Activated naive CD8-positive, alpha-beta T cell treated with anti-CD3 and anti-CD28 coated beads for 36 hours (primary cell): ENCODE results near the gene SLC35A3. TPM values are rescaled to one million over a fixed set of nuclear protein-coding genes. Genes with fewer than 3 reads are reported as not detected.
A peak's percentile ranks its signal among the peaks of the same experiment; 100 is the strongest.

ENCODE experiments used
- DNase-seq: peaks from one replicate; pipeline ENCODE4 v3.0.0; 2021
- H3K27ac Mint-ChIP-seq: one replicate; pipeline ENCODE4 v1.8.0; 2022; ENCODE audit warnings: mild to moderate bottlenecking, moderate library complexity, mixed read lengths
- H3K27me3 Mint-ChIP-seq: one replicate; pipeline ENCODE4 v1.8.0; 2022; ENCODE audit warnings: mild to moderate bottlenecking, mixed read lengths
- H3K36me3 Mint-ChIP-seq: one replicate; pipeline ENCODE4 v1.8.0; 2021; ENCODE audit warnings: mild to moderate bottlenecking, mixed read lengths
- H3K4me1 Mint-ChIP-seq: one replicate; pipeline ENCODE4 v1.8.0; 2021; ENCODE audit warnings: mixed read lengths
- H3K4me3 Mint-ChIP-seq: one replicate; pipeline ENCODE4 v1.8.0; 2022; ENCODE audit warnings: mild to moderate bottlenecking, moderate library complexity, mixed read lengths
- H3K9me3 Mint-ChIP-seq: one replicate; pipeline ENCODE4 v1.8.0; 2022; ENCODE audit warnings: mixed read lengths
- total RNA-seq, 2 experiments: library from RNA; stranded (reverse); gene quantifications; one replicate each; pipeline ENCODE4 v1.2.3, GENCODE V29; 2021

SLC35A3 gene
- total RNA-seq, 2 experiments from 2014 or later, result 14.0 to 15.8 TPM

DNA sequence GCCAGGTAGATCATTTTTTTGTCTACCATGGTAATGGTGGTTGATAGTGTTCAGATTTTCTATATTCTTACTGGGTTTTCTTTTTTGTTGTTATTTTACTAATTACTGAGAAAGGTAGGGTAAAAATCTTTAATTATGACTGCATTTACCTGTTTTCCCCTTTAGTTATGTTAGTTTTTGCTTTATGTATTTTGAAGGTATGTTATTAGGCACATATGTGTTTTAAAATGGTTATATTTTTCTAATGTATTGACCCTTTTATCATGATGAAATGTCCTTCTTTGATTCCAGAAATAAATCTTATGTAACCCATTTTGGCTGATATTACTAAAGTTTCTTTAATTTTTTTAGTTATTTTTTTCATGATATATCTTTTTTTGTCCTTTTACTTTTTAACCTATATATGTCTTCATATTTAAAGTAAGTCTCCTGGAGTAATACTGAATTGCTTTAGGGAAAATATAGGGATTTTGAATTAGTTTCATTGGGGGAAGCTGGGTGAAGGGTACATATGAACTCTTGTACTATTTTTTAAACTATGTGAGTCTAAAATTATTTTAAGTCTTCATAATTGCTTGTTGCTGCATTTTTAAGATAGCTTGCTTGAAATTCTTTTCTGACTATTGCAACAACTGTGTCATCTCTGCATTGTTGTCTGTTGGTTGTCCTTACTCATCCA is 22.4 kb downstream of the SLC35A3 start:
- Mint-ChIP-seq H3K27ac (no peak overlapping the region), H3K27me3 (no peaks in the 10 kb centered on the region), H3K4me1 (peaks cover 2% of the 10 kb centered on the region), H3K9me3 (peaks cover 5% of the 10 kb centered on the region), H3K4me3 (no peak overlapping the region), H3K36me3 (peaks cover 52% of the 10 kb centered on the region)
- DNase-seq, result no peak

DNA sequence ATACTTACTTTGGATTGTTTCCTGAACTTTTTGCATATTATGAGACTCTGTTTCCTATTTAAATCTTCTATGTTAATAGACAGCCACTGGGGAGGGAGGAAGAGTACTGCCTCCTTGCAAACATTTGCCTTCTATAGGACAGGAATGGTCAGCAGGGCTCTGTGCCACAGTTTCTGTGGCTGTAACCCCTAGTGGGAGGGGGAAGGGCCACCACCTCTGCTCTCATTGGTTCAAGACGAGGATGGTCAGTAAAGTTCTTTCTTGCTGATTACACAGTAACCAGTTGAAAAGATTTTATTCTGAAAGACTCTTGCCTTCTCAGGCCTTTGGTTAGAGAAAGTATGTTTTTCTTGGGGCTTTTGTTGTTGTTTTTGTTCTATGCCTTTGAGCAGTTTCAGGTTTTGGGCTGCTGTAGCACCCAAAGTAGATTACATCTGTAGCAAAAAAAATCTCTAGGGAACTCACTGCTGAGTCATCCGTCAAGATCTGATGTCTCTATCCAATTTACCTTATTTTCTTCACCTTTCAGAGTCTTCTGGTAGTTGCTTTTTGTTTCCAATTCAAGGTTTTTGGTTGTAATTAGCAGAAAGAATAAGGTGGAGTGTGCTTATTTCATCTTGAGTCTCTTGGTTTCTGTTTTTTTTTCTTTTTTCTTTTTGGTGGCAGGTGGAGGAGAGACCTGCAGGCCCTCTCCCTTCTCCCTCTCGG is 23.1 kb downstream of the SLC35A3 start:
- Mint-ChIP-seq H3K27me3 (no peaks in the 10 kb centered on the region), H3K36me3 (peaks cover 52% of the 10 kb centered on the region), H3K4me3 (no peak overlapping the region), H3K9me3 (peaks cover 5% of the 10 kb centered on the region), H3K27ac (no peak overlapping the region), H3K4me1 (peaks cover 2% of the 10 kb centered on the region)
- no peak for DNase-seq

DNA sequence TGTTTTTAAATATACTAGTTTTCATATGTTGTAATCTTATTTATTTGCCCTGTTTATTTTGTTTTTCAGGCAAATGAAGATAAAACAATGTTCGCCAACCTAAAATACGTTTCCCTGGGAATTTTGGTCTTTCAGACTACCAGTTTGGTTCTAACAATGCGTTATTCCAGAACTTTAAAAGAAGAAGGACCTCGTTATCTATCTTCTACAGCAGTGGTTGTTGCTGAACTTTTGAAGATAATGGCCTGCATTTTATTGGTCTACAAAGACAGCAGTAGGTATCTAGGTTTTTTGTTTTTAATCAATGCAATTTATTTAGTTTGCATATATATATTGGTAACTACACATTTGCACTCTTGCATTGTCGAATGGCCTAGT is 23.7 kb downstream of the SLC35A3 start:
- Mint-ChIP-seq H3K27ac (no peak overlapping the region), H3K4me3 (no peak overlapping the region), H3K4me1 (peaks cover 2% of the 10 kb centered on the region), H3K9me3 (peaks cover 5% of the 10 kb centered on the region), H3K36me3 (peaks cover 52% of the 10 kb centered on the region), H3K27me3 (no peaks in the 10 kb centered on the region)
- no peak for DNase-seq

DNA sequence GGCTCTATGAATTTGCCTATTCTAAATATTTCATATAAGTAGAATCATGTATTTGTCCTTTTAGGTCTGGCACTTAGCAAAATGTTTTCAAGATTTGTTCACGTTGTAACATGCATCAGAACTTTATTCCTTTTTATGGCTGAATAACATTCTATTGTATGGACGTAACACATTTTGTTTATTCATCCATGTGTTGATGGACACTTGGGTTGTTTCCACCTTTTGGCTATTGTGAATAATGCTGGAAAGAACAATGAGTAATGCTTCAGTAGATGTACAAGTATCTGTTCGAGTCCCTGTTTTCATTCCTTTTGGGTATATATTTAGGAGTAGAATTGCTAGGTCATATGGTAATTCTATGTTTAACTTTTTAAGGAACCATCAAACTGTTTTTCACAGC is 24.7 kb downstream of the SLC35A3 start:
- DNase-seq, result no peak
- no peaks in the 10 kb centered on the region for H3K27me3 Mint-ChIP-seq
- H3K36me3 Mint-ChIP-seq, result peaks cover 52% of the 10 kb centered on the region
- no peak overlapping the region for H3K4me3 Mint-ChIP-seq
- no peak overlapping the region for H3K27ac Mint-ChIP-seq
- peaks cover 2% of the 10 kb centered on the region for H3K4me1 Mint-ChIP-seq
- H3K9me3 Mint-ChIP-seq, result peaks cover 5% of the 10 kb centered on the region

DNA sequence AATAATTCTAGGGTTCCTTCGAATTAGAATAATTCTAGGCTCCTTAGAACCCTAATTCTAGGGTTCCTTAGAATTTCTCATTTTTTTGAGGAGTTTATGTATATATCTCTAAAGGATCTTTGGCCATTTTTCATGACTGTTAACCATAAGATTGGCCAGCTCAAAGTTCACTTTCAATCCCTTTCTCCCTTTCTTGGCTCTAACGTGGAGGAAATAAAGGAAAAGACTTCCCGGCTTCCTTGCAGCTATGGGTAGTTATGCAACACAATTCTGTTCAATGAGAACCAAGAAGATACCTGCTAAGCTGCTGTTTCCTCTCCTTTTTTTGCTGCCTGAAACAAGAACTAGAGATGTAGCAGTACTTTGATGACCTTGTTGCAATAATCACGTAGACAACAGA is 27.2 kb downstream of the SLC35A3 start:
- Mint-ChIP-seq H3K9me3 (peaks cover 2% of the 10 kb centered on the region), H3K27me3 (no peaks in the 10 kb centered on the region), H3K36me3 (peaks cover 49% of the 10 kb centered on the region), H3K4me1 (peaks cover 3% of the 10 kb centered on the region), H3K27ac (no peak overlapping the region), H3K4me3 (no peak overlapping the region)
- DNase-seq, result no peak

DNA sequence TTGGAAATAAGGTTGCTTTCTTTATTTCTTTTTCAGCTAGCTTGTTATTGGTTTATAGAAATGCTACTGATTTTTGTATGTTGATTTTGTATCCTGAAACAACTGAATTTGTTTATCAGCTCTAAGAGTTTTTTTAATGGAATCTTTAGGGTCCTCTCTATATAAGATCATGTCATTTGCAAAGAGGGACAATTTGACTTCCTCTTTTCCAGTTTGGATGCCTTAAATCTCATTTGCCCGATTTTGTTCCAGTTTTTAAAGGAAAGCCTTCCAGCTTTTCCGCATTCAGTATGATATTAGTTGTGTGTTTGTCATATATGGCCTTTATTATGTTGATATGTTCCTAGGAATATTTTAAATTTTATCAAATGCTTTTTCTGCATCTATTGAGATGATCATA is 31.7 kb downstream of the SLC35A3 start:
- H3K4me1 Mint-ChIP-seq, result peaks cover 4% of the 10 kb centered on the region
- DNase-seq, result no peak
- no peak overlapping the region for H3K4me3 Mint-ChIP-seq
- H3K27ac Mint-ChIP-seq, result no peak overlapping the region
- peaks cover 54% of the 10 kb centered on the region for H3K36me3 Mint-ChIP-seq
- H3K9me3 Mint-ChIP-seq, result peaks cover 16% of the 10 kb centered on the region
- H3K27me3 Mint-ChIP-seq, result no peaks in the 10 kb centered on the region

DNA sequence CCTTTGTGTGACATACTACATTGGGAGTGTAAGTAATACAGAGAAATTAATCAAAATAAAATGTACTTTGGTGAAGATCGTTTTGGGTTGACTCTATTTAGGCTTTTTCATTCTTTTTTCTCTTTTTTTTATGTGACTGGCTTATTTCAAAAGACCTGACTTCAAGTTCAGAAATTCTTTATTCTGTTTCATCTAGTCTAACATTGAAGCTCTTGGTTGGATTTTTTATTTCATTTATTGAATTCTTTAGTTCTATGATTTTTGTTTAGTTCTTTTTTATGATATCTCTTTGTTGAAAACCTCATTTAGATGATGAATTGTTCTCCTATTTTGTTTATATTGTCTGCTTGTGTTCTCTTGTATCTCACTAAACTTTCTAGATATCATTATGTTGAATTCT is 35.6 kb downstream of the SLC35A3 start:
- Mint-ChIP-seq H3K27ac (no peak overlapping the region), H3K9me3 (peaks cover 16% of the 10 kb centered on the region), H3K4me3 (no peak overlapping the region), H3K4me1 (peaks cover 4% of the 10 kb centered on the region), H3K36me3 (peaks cover 53% of the 10 kb centered on the region), H3K27me3 (no peaks in the 10 kb centered on the region)
- no peak for DNase-seq

DNA sequence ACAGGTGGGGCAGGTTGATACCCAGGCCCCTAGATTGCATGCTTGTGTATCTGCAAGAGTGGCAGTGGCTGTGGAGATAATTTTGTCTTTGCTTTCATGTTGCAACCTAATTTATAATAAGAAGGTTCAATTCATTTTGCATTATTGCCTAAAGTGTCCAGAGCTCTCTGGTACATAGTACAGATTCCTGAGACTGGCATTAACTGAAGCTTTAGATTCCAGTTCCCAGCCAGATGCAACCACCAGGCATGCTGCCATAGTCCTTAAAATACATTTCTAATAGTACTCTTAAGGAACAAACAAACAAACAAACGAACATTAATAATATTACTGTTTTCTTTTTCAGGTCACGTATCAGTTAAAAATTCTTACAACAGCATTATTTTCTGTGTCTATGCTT is 36.9 kb downstream of the SLC35A3 start:
- peaks cover 4% of the 10 kb centered on the region for H3K4me1 Mint-ChIP-seq
- peaks cover 42% of the 10 kb centered on the region for H3K36me3 Mint-ChIP-seq
- no peak overlapping the region for H3K27ac Mint-ChIP-seq
- no peak for DNase-seq
- no peak overlapping the region for H3K4me3 Mint-ChIP-seq
- peaks cover 16% of the 10 kb centered on the region for H3K9me3 Mint-ChIP-seq
- H3K27me3 Mint-ChIP-seq, result no peaks in the 10 kb centered on the region

DNA sequence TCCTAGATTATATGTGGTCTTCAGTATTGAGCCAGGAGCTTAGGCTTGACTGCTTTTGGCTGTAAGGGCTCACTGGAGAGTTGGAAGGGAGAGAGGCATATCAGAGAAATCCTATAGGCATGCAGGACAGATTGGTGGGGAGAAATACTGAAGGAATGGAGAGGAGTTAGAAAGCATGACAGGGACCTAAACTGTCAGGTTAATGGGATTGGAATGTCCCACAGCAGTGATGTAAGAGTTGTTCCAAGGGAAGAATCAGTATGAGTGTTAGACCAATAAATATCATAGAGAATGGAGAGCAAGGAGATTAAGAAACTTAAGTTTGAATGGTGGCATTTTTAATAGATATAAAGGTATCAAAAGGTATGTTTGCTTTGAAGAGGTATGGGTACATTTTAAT is 39.7 kb downstream of the SLC35A3 start:
- no peaks in the 10 kb centered on the region for H3K27me3 Mint-ChIP-seq
- peaks cover 10% of the 10 kb centered on the region for H3K9me3 Mint-ChIP-seq
- H3K4me1 Mint-ChIP-seq, result no peaks in the 10 kb centered on the region
- H3K27ac Mint-ChIP-seq, result no peak overlapping the region
- DNase-seq, result no peak
- no peak overlapping the region for H3K4me3 Mint-ChIP-seq
- peaks cover 18% of the 10 kb centered on the region for H3K36me3 Mint-ChIP-seq

DNA sequence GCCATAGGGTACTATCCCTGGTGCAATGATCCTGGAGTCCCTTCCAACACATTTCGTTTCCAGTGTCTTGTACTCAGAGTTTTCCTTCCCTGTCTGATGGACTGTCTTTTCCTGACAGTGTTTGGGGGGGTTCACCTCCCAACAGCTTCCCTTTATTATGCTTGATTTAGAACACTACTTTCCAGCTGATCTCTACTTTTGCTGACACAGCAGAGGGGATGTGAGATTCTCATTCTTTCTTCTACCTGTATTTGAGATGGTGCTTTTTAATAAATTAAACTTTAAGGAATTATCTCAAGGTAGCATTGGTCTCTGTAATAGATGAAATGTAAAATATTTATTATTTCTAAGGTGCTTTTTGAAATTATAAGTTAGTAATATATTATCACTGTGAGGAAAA is 41.0 kb downstream of the SLC35A3 start:
- Mint-ChIP-seq H3K36me3 (peaks cover 8% of the 10 kb centered on the region), H3K9me3 (peaks cover under 1% of the 10 kb centered on the region), H3K4me3 (no peak overlapping the region), H3K27me3 (no peaks in the 10 kb centered on the region), H3K4me1 (no peaks in the 10 kb centered on the region), H3K27ac (no peak overlapping the region)
- DNase-seq, result no peak

DNA sequence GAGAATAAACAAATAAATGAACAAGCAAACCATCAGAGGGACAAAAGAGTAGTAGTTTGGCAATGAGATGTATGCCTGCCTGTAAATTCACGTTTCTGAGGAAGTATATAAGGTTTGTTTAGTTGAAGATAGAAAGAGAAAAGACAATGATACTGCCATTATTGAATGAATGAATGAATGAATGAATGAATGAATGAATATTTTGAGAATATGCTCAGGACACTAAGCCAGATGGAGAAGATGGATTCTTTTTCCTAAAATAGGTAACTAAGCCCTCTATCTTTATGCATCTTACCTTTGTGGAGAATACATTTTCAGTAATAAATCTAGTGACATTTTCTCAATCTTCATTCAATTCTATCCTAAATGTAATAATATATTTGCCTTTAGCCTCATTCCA is 49.4 kb downstream of the SLC35A3 start:
- no peaks in the 10 kb centered on the region for H3K9me3 Mint-ChIP-seq
- H3K27me3 Mint-ChIP-seq, result no peaks in the 10 kb centered on the region
- H3K4me3 Mint-ChIP-seq, result no peak overlapping the region
- DNase-seq, result no peak
- no peak overlapping the region for H3K27ac Mint-ChIP-seq
- H3K36me3 Mint-ChIP-seq, result peaks cover 8% of the 10 kb centered on the region
- no peaks in the 10 kb centered on the region for H3K4me1 Mint-ChIP-seq

DNA sequence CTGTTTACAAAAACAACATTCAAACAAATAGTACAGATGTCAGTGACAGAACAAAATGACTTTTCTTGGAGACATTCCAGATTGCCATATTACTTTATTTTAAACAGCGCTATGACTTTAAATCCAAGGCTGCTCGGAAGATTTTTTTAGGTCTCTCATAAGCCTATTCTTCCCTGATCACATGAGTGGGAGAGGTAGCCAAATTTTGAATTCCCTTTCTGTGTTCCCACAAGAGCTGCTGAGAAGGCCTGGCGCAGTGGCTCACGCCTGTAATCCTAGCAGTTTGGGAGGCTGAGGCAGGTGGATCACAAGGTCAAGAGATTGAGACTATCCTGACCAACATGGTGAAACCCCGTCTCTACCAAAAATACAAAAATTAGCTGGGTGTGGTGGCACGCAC is 53.7 kb downstream of the SLC35A3 start:
- Mint-ChIP-seq H3K4me1 (peaks cover 2% of the 10 kb centered on the region), H3K9me3 (no peaks in the 10 kb centered on the region), H3K27me3 (no peaks in the 10 kb centered on the region), H3K27ac (no peak overlapping the region), H3K4me3 (no peak overlapping the region), H3K36me3 (peaks cover 11% of the 10 kb centered on the region)
- no peak for DNase-seq

DNA sequence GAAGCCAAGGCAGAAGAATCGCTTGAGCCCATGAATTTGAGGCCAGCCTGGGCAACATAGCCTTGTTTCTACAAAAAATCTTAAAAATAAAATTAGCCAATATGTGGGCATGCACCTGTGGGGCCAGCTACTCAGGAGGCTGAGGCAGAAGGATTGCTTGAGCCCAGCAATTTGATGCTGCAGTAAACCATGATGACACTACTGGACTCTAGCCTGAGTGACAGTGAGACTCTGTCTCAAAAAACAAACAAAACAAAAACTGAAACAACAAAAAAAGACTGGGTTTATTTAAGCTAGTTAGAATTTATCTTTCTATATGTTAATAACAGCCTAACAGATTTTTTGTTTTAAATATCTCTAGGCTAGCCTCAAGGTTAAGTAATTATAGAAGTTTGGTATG is 57.4 kb downstream of the SLC35A3 start:
- DNase-seq, result no peak
- peak overlapping the region; percentile 2 for H3K27ac Mint-ChIP-seq
- no peaks in the 10 kb centered on the region for H3K27me3 Mint-ChIP-seq
- no peak overlapping the region for H3K4me3 Mint-ChIP-seq
- H3K4me1 Mint-ChIP-seq, result peaks cover 15% of the 10 kb centered on the region
- H3K36me3 Mint-ChIP-seq, result peaks cover 5% of the 10 kb centered on the region
- H3K9me3 Mint-ChIP-seq, result no peaks in the 10 kb centered on the region

DNA sequence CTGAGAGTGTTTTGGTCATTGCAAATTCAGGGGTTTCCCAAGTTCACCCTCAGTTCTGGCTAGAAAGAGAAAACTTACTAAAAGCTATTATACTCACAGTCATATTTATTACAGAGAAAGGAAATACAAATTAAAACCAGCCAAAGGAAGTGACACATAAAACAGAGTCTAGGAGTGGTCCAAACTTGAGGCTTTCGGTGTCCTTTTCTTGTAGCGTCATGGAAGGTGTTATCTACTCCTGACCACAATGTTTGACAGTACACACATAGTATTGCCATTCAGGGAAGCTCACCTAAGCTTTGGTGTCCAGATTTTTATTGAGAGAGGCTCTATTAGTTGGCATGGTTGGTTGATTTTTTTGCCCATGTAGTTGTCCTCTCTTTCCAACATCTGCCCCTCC is 59.0 kb downstream of the SLC35A3 start:
- Mint-ChIP-seq H3K4me1 (peaks cover 15% of the 10 kb centered on the region), H3K4me3 (no peak overlapping the region), H3K27ac (peak overlapping the region; percentile 67), H3K27me3 (no peaks in the 10 kb centered on the region), H3K9me3 (no peaks in the 10 kb centered on the region), H3K36me3 (peaks cover 5% of the 10 kb centered on the region)
- DNase-seq, result no peak

DNA sequence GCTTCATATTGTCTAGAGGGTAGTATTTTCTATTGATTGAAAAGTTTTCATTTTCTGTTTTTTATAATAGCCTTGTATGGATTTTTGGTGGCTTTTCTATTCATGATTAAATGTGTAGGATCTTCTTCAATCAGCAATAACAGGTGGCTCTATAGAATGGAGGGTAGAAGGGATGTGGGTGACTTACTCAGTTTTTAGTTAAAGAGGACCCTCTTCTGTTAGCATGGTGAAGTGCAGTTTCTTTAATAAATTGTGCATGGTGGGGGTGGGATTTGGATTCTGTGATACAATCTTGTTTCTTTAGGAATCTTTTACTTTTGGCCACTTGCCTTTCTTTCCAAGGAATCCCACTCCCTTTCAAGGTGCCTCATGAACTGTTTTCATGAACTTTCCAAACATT is 64.7 kb downstream of the SLC35A3 start:
- Mint-ChIP-seq H3K4me1 (peaks cover 28% of the 10 kb centered on the region), H3K4me3 (no peak overlapping the region), H3K27me3 (no peaks in the 10 kb centered on the region), H3K36me3 (peaks cover 29% of the 10 kb centered on the region), H3K27ac (no peak overlapping the region), H3K9me3 (peaks cover 2% of the 10 kb centered on the region)
- DNase-seq, result no peak

DNA sequence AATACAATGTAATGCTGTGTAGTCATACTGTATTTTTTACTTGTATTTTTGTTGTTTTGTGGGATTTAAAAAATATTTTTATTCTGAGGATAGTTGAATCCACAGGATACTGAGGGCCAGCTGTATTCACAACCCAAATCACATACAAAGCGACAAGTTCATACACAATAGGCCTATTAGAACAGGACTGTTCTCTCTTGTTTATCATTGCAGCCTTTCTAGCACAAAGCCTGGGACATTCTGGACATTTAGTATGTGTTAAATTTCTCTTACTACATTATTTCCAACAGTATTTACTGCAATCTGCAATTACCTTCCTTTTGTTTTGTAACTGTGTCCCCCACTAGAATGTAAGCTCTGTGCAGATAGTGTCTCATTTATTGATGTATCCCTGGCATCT is 65.4 kb downstream of the SLC35A3 start:
- DNase-seq, result no peak
- peaks cover 33% of the 10 kb centered on the region for H3K36me3 Mint-ChIP-seq
- no peak overlapping the region for H3K27ac Mint-ChIP-seq
- peaks cover 32% of the 10 kb centered on the region for H3K4me1 Mint-ChIP-seq
- no peaks in the 10 kb centered on the region for H3K27me3 Mint-ChIP-seq
- peak overlapping the region; percentile 53 for H3K4me3 Mint-ChIP-seq
- peaks cover 2% of the 10 kb centered on the region for H3K9me3 Mint-ChIP-seq
